ENCODE measurements around the gene HSPA1A.
"Not testable (repeated sequence)": the region's sequence is repeated elsewhere in the genome, so short reads cannot be mapped to it uniquely, and the experiment has no call there.

Gene HSPA1A

GRCh38 chr6:31836047-31836473 lies 20.7 kb downstream of the HSPA1A start:
- TF ChIP-seq CTCF (conservative IDR thresholded peaks at IDR 0.05; ENCODE audit: low read depth), result no peak
- peak overlapping the region; percentile 97 for H3K27ac ChIP-seq
- CTCF ChIA-PET, result interaction anchor here (0.6 kb wide), 2 partner anchors 16 to 35 kb away, joined by 3 to 6 read pairs; no protein-coding TSS in a partner anchor
- DNase-seq (ENCODE audit: low spot score), result no peak
- POLR2A ChIA-PET (ENCODE audit: low non-redundant PET), result interaction anchor here (0.6 to 1.1 kb wide), 2 partner anchors 15 to 21 kb away, joined by 3 to 5 read pairs; partner anchors contain the start of gene HSPA1L

GRCh38 chr6:31836474-31837368 lies 21.4 kb downstream of the HSPA1A start:
- H3K27ac ChIP-seq, result peak overlapping the region; percentile 97
- ChIA-PET CTCF (interaction anchor here (1.1 kb wide), 1 partner anchor 41 kb away, joined by 4 read pairs; no protein-coding TSS in a partner anchor), POLR2A (ENCODE audit: low non-redundant PET) (interaction anchor here (0.6 to 1.1 kb wide), 3 partner anchors 15 to 51 kb away, joined by 3 to 6 read pairs (median 5); partner anchors contain the start of gene HSPA1L)
- no peak for TF ChIP-seq CTCF (conservative IDR thresholded peaks at IDR 0.05; ENCODE audit: low read depth)
- DNase-seq (ENCODE audit: low spot score), result no peak

GRCh38 chr6:31837369-31838113 lies 22.2 kb downstream of the HSPA1A start:
- TF ChIP-seq CTCF (conservative IDR thresholded peaks at IDR 0.05; ENCODE audit: low read depth), result no peak
- ChIA-PET POLR2A (ENCODE audit: low non-redundant PET) (interaction anchor here (1.1 kb wide), 1 partner anchor 23 kb away, joined by 5 read pairs; the partner anchor contains the start of gene HSPA1L), CTCF (interaction anchor here (1.1 kb wide), 1 partner anchor 42 kb away, joined by 4 read pairs; no protein-coding TSS in a partner anchor)
- H3K27ac ChIP-seq, result peak overlapping the region; percentile 69
- no peak for DNase-seq (ENCODE audit: low spot score)

GRCh38 chr6:31838114-31838553 lies 22.8 kb downstream of the HSPA1A start:
- CTCF ChIA-PET; DNase-seq (ENCODE audit: low spot score): not testable (repeated sequence)
- peak overlapping the region; percentile 69 for H3K27ac ChIP-seq
- POLR2A ChIA-PET (ENCODE audit: low non-redundant PET), result interaction anchor here (0.7 kb wide), 2 partner anchors 16 to 1129 kb away, joined by 3 read pairs; no protein-coding TSS in a partner anchor

- no peak for DNase-seq (ENCODE audit: low spot score)
- no peak for TF ChIP-seq CTCF (conservative IDR thresholded peaks at IDR 0.05; ENCODE audit: low read depth)
- POLR2A ChIA-PET (ENCODE audit: low non-redundant PET), result no interaction called here
- H3K27ac ChIP-seq, result peak overlapping the region; percentile 69
- CTCF ChIA-PET, result interaction anchor here (0.6 kb wide), 2 partner anchors 16 to 48 kb away, joined by 3 to 4 read pairs; no protein-coding TSS in a partner anchor
Measured at GRCh38 chr6:31838968-31839367, 23.6 kb downstream of the HSPA1A start.

- DNase-seq (ENCODE audit: low spot score); CTCF ChIA-PET; POLR2A ChIA-PET (ENCODE audit: low non-redundant PET): not testable (repeated sequence)
- H3K27ac ChIP-seq, result peak overlapping the region; percentile 36
Measured at GRCh38 chr6:31839779-31840126, 24.4 kb downstream of the HSPA1A start.

- POLR2A ChIA-PET (ENCODE audit: low non-redundant PET), result no interaction called here
- peak overlapping the region; percentile 70 for H3K27ac ChIP-seq
- CTCF ChIA-PET, result no interaction called here
- DNase-seq (ENCODE audit: low spot score), result no peak
- no peak for TF ChIP-seq CTCF (conservative IDR thresholded peaks at IDR 0.05; ENCODE audit: low read depth)
Measured at GRCh38 chr6:31842053-31842452, 26.7 kb downstream of the HSPA1A start.
